HFF-Myc (cell line): ENCODE results near the gene ELAVL1.
"Not testable (repeated sequence)": the region's sequence is repeated elsewhere in the genome, so short reads cannot be mapped to it uniquely, and the experiment has no call there.

Experiments used
- DNase-seq: peaks from one replicate; pipeline ENCODE4 v3.0.0-alpha.2; 2011; ENCODE audit warnings: low read depth; ENCODE audit errors: extremely low read depth
- H3K4me3 ChIP-seq: replicated peaks from 2 replicates; pipeline ENCODE4 v1.5.1; 2011; ENCODE audit warnings: low read depth, mild to moderate bottlenecking, control low read depth, low read length
- CTCF ChIP-seq: IDR thresholded peaks from 2 replicates; pipeline ENCODE4 v1.5.1; 2012; ENCODE audit warnings: mild to moderate bottlenecking, low read depth, low read length, control low read depth; ENCODE audit errors: missing control alignments

The ELAVL1 gene

GRCh38 chr19:8030960-8031359, 25.5 kb upstream of the ELAVL1 start:
- TF ChIP-seq CTCF = no peak
- H3K4me3 ChIP-seq = no peak overlapping the region
- no peak for DNase-seq

GRCh38 chr19:8028951-8029491, 23.6 kb upstream of the ELAVL1 start:
- TF ChIP-seq CTCF = no peak
- no peak for DNase-seq

GRCh38 chr19:8025316-8025715, 19.9 kb upstream of the ELAVL1 start:
- DNase-seq = no peak
- no peak for TF ChIP-seq CTCF
- no peak overlapping the region for H3K4me3 ChIP-seq

More at GRCh38 chr19:8028951-8029491, 23.6 kb upstream of the ELAVL1 start:
- no peak overlapping the region for H3K4me3 ChIP-seq

- H3K4me3 ChIP-seq, DNase-seq: not testable (repeated sequence)
Measured at GRCh38 chr19:8024256-8024655, 18.8 kb upstream of the ELAVL1 start.

GRCh38 chr19:8023371-8023770, 17.9 kb upstream of the ELAVL1 start:
- no peak for DNase-seq
- no peak overlapping the region for H3K4me3 ChIP-seq
- no peak for TF ChIP-seq CTCF

GRCh38 chr19:8022275-8022674, 16.8 kb upstream of the ELAVL1 start:
- no peak for DNase-seq
- H3K4me3 ChIP-seq = no peak overlapping the region
- TF ChIP-seq CTCF = no peak

- no peak for DNase-seq
- no peak for TF ChIP-seq CTCF
- H3K4me3 ChIP-seq = no peak overlapping the region
Measured at GRCh38 chr19:8021374-8021773, 15.9 kb upstream of the ELAVL1 start.
